Muscle layer of duodenum (tissue), 2 donors: ENCODE results near the gene KIF26B.

Experiments
- H3K27ac ChIP-seq: one replicate; pipeline ENCODE4 v1.7.0; 2013; ENCODE audit warnings: mild to moderate bottlenecking, low read length
- H3K27me3 ChIP-seq: one replicate; pipeline ENCODE4 v1.7.0; 2013; ENCODE audit warnings: low read depth, mild to moderate bottlenecking, control low read depth, low read length
- H3K36me3 ChIP-seq, 2 donors: one replicate each; pipeline ENCODE4 v1.7.0; 2013; ENCODE audit warnings: low read length in 2 of 2, control low read depth in 1 of 2, mild to moderate bottlenecking in 1 of 2; ENCODE audit not compliant: insufficient read depth in 2 of 2, control insufficient read depth in 1 of 2
- H3K4me1 ChIP-seq, 2 donors: one replicate each; pipeline ENCODE4 v1.7.0; 2013; ENCODE audit warnings: low read length in 2 of 2, mild to moderate bottlenecking in 2 of 2, control low read depth in 1 of 2, moderate library complexity in 1 of 2; ENCODE audit not compliant: insufficient read depth in 2 of 2, control insufficient read depth in 1 of 2
- H3K4me3 ChIP-seq, 2 donors: one replicate each; pipeline ENCODE4 v1.7.0; 2013; ENCODE audit warnings: low read length in 2 of 2, low read depth in 1 of 2, mild to moderate bottlenecking in 1 of 2
- H3K9me3 ChIP-seq, 2 donors: one replicate each; pipeline ENCODE4 v1.7.0; 2013; ENCODE audit warnings: low read length in 2 of 2, control low read depth in 1 of 2, mild to moderate bottlenecking in 1 of 2; ENCODE audit not compliant: control insufficient read depth in 1 of 2
- donor health status: healthy.

KIF26B gene

DNA sequence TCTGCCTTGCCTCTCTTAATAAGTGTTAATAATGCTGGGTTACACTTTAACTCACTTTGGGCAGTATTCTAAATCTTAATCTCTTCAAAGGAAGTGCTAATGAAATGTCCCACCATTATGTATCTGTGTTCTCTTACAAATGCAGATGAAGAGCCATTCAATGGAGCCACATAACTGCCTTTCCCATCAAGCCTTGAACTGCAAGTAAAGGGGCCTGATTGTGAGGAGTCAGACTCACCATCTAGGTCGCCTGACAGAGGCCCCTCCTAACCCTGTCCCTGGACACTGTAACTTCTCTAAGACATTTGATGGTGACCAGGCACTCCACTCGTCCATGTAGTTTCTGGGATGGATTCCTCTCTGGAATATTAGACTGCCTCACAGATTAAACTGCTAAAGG, 329.4 kb downstream of the KIF26B start:
- Histone ChIP-seq H3K4me1 (no peaks in the 10 kb centered on the region), H3K9me3 (no peaks in the 10 kb centered on the region), H3K4me3 (no peak overlapping the region), H3K27me3 (no peaks in the 10 kb centered on the region), H3K36me3 (no peaks in the 10 kb centered on the region), H3K27ac (no peak overlapping the region)

DNA sequence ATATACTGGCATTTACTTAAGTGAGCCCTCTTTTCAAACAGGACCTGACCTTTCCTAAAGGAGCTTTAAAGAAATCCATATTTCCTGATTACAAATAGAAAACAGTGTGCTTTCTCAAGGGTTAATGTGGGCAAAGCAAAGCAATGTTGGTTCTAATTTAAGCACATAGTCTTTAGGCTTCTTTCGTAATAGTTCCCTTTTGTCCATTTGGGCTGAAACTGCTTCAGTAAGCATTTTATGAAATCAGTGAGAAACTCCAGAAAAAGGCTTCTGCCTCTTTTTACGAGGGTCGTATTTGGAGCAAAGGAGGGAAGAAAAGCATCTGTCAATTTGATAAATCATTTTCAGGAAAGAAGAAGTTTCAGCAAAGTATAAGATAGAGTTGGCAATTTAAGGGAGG, 331.2 kb downstream of the KIF26B start:
- Histone ChIP-seq H3K4me1 (no peaks in the 10 kb centered on the region), H3K36me3 (no peaks in the 10 kb centered on the region), H3K27me3 (no peaks in the 10 kb centered on the region), H3K27ac (no peak overlapping the region), H3K4me3 (no peak overlapping the region), H3K9me3 (no peaks in the 10 kb centered on the region)

DNA sequence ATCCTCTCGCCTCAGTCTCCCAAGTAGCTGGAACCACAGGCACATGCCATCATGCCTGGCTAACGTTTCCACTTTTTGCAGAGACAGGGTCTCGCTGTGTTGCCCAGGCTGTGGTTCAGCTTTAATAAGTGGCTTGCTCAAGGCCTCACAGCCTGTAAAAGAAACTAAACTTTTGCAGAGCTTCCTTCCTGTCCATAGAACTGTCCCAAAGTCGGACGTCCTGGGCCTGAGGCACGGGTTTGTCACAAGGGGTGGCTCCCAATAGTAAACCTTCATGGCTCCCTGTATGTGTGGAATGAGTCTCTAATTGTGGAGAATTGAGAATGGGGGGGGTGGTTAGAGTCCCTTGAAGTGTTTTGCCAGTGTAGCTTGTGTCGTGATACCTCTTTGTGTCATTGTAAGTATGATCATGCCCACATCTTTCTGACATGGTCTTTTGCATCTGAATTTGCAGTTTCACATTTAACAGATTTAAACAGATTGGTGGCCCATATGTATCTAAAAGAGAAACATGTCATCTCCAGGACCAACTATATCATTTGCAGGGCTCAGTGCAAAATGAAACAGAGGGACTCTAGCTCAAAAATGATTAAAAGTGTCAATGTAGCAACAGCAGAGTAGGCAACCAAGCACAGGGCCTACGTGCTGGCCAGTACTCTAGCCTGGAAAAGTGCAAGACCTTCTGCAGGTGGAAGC, 332.1 kb downstream of the KIF26B start:
- Histone ChIP-seq H3K4me1 (no peaks in the 10 kb centered on the region), H3K27ac (no peak overlapping the region), H3K27me3 (no peaks in the 10 kb centered on the region), H3K9me3 (peaks cover 0 to 2% of the 10 kb centered on the region in 2 donors), H3K36me3 (no peaks in the 10 kb centered on the region), H3K4me3 (no peak overlapping the region)

DNA sequence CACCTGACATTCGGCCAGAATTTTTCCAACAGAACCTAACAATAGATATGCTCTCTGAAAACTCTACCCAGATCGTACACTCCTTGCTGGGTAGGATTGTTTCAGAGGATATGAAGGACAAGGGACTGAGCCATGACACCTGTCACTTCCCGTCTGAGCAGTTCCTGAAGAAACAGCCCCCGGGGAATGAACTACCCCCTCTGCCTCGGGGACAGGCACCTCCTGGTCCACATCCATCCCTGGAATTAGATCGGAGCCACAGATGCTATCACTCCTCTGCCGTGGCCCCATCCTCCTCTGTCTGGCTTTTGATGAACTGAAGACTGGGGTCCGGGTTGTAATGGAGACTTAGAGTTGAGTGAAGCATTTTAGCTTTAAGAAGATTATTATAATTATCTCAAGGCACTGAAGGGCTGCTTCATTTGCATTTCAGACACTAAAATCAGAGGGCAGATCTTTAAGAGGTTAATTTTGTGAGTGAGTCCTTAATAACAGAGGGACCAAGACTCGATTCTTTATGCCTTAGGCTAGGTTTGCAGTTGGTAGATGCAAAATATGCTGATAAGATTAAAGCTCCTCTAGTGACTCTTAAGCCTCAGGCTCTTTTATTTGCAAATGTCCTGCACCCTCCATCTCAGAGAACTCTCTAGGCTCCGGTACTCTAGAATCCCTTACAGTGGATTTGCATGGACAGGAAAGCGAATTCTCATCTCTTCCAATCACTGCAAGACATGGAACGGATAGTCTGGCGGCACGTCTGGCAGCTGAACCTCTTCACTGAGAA, 333.8 kb downstream of the KIF26B start:
- no peak overlapping the region for H3K27ac ChIP-seq
- H3K36me3 ChIP-seq = no peaks in the 10 kb centered on the region
- no peaks in the 10 kb centered on the region for H3K27me3 ChIP-seq
- no peaks in the 10 kb centered on the region for H3K4me1 ChIP-seq
- H3K4me3 ChIP-seq = no peak overlapping the region
- H3K9me3 ChIP-seq = peaks cover 0 to 2% of the 10 kb centered on the region in 2 donors

DNA sequence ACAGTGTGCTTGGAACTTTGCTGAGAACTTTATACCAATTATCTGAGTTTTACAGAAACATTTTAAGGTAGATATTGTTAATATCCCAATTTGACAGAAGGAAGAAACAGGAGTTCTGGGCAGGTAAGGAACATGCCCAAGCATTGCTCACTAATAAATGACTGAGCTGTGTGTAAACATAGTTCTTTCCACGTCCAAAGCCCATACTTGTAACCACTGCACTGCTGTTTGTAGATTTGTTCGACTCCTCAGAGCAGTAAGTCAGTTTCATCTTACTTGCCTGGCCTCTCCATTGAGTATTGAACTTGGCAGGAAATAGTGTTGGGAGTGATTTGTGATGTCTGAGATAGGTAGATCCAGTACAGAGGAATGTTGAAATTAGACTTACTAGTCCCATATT, 335.1 kb downstream of the KIF26B start:
- no peak overlapping the region for H3K27ac ChIP-seq
- H3K36me3 ChIP-seq = no peaks in the 10 kb centered on the region
- peaks cover 0 to 5% of the 10 kb centered on the region in 2 donors for H3K9me3 ChIP-seq
- H3K4me1 ChIP-seq = no peaks in the 10 kb centered on the region
- H3K27me3 ChIP-seq = no peaks in the 10 kb centered on the region
- no peak overlapping the region for H3K4me3 ChIP-seq

DNA sequence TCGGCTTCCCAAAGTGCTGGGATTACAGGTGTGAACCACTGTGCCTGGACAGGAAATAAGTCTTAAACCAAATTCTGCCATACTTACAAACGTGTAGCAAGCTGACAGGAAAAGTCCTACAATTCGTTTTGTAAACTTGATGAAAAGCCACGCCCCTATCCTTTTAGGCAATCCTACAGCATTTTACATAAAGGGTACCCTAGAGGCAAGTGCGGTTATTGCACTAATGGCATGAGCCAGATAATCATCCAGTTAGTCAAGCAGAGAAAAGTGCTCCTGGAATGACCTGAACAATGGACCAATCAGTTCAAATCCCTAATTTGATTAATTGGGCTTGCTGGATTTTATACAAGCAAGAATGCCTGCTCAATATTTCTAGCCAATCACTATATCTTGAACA, 338.2 kb downstream of the KIF26B start:
- H3K9me3 ChIP-seq = peaks cover 0 to 5% of the 10 kb centered on the region in 2 donors
- no peak overlapping the region for H3K27ac ChIP-seq

DNA sequence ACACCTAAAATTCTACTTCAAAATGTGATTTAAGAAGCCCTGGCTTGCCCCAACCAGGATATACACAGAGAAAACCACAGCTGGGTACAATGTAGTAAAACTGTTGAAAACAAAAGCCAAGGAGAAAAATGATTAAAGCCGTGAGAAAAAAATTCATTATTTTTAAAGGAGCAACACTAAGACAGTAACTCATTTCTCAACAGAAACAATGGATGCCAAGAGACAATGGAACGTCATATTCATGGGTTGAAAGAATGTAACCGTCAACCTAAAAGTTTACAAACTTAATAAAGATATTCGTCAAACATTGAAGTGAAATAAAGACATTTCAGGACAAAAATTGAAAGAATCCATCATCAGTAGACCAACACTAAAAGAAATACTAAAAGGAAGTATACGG, 340.9 kb downstream of the KIF26B start:
- no peaks in the 10 kb centered on the region for H3K4me1 ChIP-seq
- no peak overlapping the region for H3K4me3 ChIP-seq
- H3K9me3 ChIP-seq = peaks cover 0 to 5% of the 10 kb centered on the region in 2 donors
- H3K27ac ChIP-seq = no peak overlapping the region
- H3K36me3 ChIP-seq = no peaks in the 10 kb centered on the region
- H3K27me3 ChIP-seq = no peaks in the 10 kb centered on the region

More for the DNA sequence above, 338.2 kb downstream of the KIF26B start:
- no peak overlapping the region for H3K4me3 ChIP-seq
- no peaks in the 10 kb centered on the region for H3K27me3 ChIP-seq
- no peaks in the 10 kb centered on the region for H3K4me1 ChIP-seq
- H3K36me3 ChIP-seq = no peaks in the 10 kb centered on the region

DNA sequence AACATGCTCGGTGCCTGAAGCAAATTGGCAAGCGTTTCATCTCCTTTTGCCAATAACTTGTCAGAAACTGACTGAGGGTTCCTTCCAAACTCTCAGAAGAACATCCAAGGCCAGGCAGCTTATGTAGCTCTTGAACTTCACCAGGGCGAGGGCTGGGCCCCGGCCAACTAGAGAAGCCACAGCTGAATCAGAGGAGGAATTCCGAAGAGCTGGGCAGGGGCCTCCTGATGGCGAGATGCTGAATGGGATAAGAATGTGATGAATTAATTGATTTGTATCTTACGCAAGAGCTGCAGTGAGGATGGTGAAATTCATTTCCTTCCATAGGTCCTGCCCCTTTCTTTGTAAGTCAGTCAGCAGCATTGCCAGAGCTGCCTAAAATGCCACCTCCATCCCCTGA, 345.8 kb downstream of the KIF26B start:
- H3K4me3 ChIP-seq = no peak overlapping the region
- no peaks in the 10 kb centered on the region for H3K36me3 ChIP-seq
- H3K4me1 ChIP-seq = no peaks in the 10 kb centered on the region
- no peak overlapping the region for H3K27ac ChIP-seq
- H3K27me3 ChIP-seq = no peaks in the 10 kb centered on the region
- no peaks in the 10 kb centered on the region for H3K9me3 ChIP-seq

DNA sequence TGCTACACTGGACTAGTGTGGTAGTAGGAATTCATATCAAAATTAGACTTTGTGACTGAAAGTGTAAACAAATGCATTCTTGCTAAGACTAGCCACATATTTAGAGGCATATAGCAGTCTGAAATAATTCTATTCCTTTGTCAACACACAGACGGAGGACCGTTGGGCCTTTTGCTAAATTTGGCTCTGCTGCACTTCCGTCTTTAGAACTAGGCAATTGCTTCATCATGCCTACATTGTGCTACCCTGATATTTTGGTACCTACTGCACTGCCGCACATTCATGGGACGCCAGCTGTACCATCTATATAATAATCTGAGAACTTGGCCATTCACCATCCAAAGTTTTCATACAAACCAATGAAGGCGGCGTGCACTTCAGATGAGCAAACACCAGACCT, 346.8 kb downstream of the KIF26B start:
- Histone ChIP-seq H3K9me3 (no peaks in the 10 kb centered on the region), H3K27ac (no peak overlapping the region), H3K4me1 (no peaks in the 10 kb centered on the region)

DNA sequence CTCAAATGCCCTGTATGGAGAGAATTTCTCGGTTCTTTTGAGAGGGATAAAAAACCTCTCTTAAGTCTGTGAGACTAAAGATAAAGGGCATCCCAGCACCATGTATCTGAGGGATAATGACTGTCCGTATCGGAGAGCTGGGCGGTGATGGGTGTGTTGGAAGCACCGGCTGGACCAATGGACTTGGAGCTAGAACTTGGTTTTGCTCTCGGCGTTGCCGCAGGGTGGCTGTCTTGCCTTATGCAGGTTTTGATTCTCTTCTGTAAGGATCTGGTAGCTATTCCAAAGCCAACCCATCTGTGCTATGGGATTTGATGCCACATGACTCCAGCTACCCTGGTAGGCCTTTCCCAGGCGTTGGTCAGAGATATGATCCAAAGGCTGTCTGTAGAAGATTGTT, 348.8 kb downstream of the KIF26B start:
- H3K27me3 ChIP-seq = no peaks in the 10 kb centered on the region
- H3K27ac ChIP-seq = no peak overlapping the region
- H3K36me3 ChIP-seq = no peaks in the 10 kb centered on the region

More for the DNA sequence above, 346.8 kb downstream of the KIF26B start:
- Histone ChIP-seq H3K27me3 (no peaks in the 10 kb centered on the region), H3K4me3 (no peak overlapping the region), H3K36me3 (no peaks in the 10 kb centered on the region)

DNA sequence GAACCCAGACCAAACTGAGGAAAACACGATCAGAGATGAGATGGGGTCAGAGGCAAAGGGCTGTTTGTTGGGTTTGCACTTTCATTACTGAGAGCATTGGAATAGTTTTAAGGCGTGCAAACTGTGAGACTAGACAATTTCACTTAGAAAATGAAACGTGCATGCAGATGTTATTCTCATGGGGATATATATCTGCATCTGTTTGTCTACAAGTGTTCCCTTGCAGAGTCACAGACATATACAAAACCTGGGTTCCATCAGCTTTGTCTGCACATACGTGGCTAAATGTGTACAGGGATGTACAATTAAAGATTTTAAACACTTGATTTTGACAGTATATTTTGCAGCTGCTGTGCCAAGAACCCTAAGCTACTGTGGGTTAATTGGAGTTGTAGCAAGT, 355.4 kb downstream of the KIF26B start:
- Histone ChIP-seq H3K9me3 (no peaks in the 10 kb centered on the region), H3K27me3 (no peaks in the 10 kb centered on the region), H3K4me3 (no peak overlapping the region), H3K36me3 (no peaks in the 10 kb centered on the region), H3K4me1 (no peaks in the 10 kb centered on the region), H3K27ac (no peak overlapping the region)

More for the DNA sequence above, 348.8 kb downstream of the KIF26B start:
- Histone ChIP-seq H3K4me1 (no peaks in the 10 kb centered on the region), H3K4me3 (no peak overlapping the region), H3K9me3 (no peaks in the 10 kb centered on the region)
